Measurements from ENCODE around the gene CCDC30.

CCDC30 gene

GRCh38 chr1:42692461-42692860, 229.4 kb downstream of the CCDC30 start:
- DNase-seq (ENCODE audit: low read depth): no peak

GRCh38 chr1:42692911-42693310, 229.8 kb downstream of the CCDC30 start:
- no peak for DNase-seq (ENCODE audit: low read depth)

- DNase-seq (ENCODE audit: low read depth): no peak
These were observed 235.2 kb downstream of the CCDC30 start for GRCh38 chr1:42698081-42698813.

GRCh38 chr1:42700006-42700405, 236.9 kb downstream of the CCDC30 start:
- DNase-seq (ENCODE audit: low read depth): no peak

GRCh38 chr1:42703888-42704464, 240.9 kb downstream of the CCDC30 start:
- DNase-seq (ENCODE audit: low read depth): no peak
